Gastroesophageal sphincter (tissue), 3 donors: ENCODE data around the gene ARMS2.

ENCODE experiments used
- EP300 ChIP-seq: sonication (generic); formaldehyde crosslinking; IDR thresholded peaks from one replicate; pipeline ENCODE4 v1.6.1; 2017; ENCODE audit warnings: antibody characterized with exemption, mild to moderate bottlenecking
- POLR2A ChIP-seq, 2 donors: fragments of 450-650 bp; IDR thresholded peaks; one replicate each; pipeline ENCODE4 v1.6.1; 2017; ENCODE audit warnings: antibody characterized with exemption in 2 of 2, mild to moderate bottlenecking in 2 of 2, moderate library complexity in 1 of 2
- TF ChIP-seq, protein P1 (sequence below), 4 experiments: fragments of 200-600 bp in 2 of 4; fragments of 450-650 bp in 2 of 4; sonication (generic) in 1 of 4; IDR thresholded peaks; one replicate each; pipeline ENCODE4 v1.5.1; 2017 to 2019; ENCODE audit warnings: antibody characterized with exemption in 4 of 4, mild to moderate bottlenecking in 2 of 4, moderate library complexity in 2 of 4

GRCh38 chr10:122505011-122505410, 50.6 kb downstream of the ARMS2 start:
- TF ChIP-seq, protein P1, sequence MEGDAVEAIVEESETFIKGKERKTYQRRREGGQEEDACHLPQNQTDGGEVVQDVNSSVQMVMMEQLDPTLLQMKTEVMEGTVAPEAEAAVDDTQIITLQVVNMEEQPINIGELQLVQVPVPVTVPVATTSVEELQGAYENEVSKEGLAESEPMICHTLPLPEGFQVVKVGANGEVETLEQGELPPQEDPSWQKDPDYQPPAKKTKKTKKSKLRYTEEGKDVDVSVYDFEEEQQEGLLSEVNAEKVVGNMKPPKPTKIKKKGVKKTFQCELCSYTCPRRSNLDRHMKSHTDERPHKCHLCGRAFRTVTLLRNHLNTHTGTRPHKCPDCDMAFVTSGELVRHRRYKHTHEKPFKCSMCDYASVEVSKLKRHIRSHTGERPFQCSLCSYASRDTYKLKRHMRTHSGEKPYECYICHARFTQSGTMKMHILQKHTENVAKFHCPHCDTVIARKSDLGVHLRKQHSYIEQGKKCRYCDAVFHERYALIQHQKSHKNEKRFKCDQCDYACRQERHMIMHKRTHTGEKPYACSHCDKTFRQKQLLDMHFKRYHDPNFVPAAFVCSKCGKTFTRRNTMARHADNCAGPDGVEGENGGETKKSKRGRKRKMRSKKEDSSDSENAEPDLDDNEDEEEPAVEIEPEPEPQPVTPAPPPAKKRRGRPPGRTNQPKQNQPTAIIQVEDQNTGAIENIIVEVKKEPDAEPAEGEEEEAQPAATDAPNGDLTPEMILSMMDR (IDR thresholded peaks at IDR 0.05), result no peak
- no peak for TF ChIP-seq POLR2A (IDR thresholded peaks at IDR 0.05)
- TF ChIP-seq EP300, result no peak
